ENCODE data around the gene SHLD1.

Gene SHLD1

DNA sequence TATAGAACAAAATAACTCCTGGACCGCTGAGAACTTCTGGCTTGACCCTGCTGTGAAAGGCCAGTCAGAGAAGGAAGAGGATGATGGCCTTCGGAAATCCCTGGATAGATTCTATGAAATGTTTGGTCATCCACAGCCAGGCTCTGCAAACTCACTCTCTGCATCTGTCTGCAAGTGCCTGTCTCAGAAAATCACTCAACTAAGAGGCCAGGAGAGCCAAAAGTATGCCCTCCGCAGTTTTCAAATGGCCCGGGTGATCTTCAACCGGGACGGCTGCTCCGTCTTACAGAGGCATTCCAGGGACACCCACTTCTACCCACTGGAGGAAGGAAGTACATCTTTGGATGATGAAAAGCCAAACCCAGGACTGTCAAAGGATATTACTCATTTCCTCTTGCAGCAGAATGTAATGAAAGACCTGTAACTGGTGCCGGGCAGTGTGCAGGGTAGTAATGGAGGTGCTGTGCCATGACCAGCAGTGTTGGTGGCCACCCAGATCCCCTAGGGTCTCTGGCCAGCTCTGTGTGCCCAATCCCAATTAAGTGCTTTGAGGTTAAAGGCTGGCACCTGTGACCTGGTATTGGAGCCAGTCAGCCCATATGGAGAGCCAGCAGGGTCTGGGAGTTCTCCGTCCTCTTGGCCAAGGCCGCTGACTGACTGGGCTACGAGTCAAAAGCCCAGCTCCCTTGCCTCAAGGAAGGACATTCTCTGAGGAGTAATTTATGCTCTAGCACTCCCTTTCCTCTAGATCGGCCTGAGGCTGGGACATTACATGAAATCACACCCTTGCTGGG, 113.0 kb downstream of the SHLD1 start:
- TF ChIP-seq, protein P1, sequence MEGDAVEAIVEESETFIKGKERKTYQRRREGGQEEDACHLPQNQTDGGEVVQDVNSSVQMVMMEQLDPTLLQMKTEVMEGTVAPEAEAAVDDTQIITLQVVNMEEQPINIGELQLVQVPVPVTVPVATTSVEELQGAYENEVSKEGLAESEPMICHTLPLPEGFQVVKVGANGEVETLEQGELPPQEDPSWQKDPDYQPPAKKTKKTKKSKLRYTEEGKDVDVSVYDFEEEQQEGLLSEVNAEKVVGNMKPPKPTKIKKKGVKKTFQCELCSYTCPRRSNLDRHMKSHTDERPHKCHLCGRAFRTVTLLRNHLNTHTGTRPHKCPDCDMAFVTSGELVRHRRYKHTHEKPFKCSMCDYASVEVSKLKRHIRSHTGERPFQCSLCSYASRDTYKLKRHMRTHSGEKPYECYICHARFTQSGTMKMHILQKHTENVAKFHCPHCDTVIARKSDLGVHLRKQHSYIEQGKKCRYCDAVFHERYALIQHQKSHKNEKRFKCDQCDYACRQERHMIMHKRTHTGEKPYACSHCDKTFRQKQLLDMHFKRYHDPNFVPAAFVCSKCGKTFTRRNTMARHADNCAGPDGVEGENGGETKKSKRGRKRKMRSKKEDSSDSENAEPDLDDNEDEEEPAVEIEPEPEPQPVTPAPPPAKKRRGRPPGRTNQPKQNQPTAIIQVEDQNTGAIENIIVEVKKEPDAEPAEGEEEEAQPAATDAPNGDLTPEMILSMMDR (IDR thresholded peaks at IDR 0.05; ENCODE audit: insufficient read depth, low read depth, low read length, missing control alignments): no peak
- DNase-seq (ENCODE audit: low read depth): no peak

DNA sequence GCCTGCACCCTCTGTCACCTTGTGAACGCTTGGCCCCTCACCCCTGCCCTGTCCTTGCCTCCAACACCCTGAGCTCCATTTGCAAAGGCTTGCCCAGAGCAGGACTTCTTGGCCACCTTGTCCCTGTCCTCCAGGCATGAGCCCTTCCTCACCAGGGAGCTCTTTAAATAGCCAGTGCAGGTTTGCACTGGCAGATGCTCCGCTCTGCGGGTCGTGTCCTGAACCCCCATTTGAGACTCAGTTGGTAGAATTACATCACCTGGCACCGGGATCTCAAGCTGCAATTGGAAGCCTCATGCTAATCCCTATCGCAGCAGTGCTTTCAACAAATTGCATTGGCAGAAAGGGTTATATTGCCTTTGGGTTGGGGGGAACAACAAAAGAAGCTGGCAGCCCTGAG, 114.2 kb downstream of the SHLD1 start:
- DNase-seq (ENCODE audit: low read depth): no peak
- no peak overlapping the region for H3K4me3 ChIP-seq (ENCODE audit: low read depth, low read length)
- TF ChIP-seq, protein P1 (IDR thresholded peaks at IDR 0.05; ENCODE audit: insufficient read depth, low read depth, low read length, missing control alignments): no peak

More for the DNA sequence above, 113.0 kb downstream of the SHLD1 start:
- H3K4me3 ChIP-seq (ENCODE audit: low read depth, low read length): no peak overlapping the region

DNA sequence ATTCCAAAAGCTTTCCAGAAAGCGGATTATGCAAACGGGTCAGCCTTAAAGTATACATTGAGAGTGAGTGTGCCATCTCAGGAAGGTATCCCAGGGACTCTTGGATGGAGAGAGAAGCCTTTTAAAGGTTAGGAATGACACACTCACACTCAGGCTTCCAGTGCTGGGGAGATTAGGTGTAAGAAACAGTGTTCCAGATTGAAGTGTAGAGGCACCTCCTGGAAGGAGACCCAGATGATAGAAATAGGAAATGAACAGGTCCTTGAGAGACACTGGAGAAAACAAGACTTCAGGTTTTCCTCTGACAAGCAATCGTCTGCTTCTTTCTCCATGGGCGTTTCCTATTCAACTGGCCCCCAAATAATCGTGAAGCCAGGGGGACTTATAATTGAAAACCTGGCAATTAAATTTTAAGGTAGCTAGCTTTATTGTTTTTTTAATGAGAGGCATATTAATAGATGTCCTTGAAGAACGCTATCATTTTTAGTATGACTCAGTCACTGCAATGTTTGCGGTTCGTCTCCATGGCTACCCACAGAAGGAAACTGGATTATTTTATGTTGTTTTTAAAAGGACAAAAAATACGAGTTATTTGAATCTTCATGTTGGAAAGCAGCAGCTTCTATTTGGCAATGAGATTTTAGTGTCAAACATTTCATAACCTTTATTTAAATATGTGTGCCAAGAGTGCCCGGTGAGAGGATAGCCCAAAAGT, 114.8 kb downstream of the SHLD1 start:
- H3K4me3 ChIP-seq (ENCODE audit: low read depth, low read length): no peak overlapping the region
- DNase-seq (ENCODE audit: low read depth): no peak
- TF ChIP-seq, protein P1 (IDR thresholded peaks at IDR 0.05; ENCODE audit: insufficient read depth, low read depth, low read length, missing control alignments): no peak

DNA sequence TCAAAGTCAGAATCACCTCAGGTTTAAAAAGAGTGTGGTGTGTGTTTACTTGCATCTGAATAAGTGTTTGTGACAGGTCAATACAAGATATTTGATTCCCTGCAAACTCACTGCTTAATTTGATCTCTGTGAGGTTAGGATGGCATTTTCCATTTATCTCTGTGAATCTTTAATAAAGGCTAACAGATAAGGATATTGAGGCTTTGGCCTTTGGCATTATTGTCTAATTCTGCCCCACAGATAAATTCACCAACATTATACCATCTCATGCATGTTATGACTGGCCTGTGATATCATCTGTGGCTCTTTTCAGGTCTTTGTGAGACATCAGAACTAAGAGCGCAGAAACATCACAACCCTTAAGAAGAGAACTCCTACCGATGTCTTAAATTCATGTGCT, 115.4 kb downstream of the SHLD1 start:
- TF ChIP-seq, protein P1 (IDR thresholded peaks at IDR 0.05; ENCODE audit: insufficient read depth, low read depth, low read length, missing control alignments): no peak
- no peak overlapping the region for H3K4me3 ChIP-seq (ENCODE audit: low read depth, low read length)
- no peak for DNase-seq (ENCODE audit: low read depth)

DNA sequence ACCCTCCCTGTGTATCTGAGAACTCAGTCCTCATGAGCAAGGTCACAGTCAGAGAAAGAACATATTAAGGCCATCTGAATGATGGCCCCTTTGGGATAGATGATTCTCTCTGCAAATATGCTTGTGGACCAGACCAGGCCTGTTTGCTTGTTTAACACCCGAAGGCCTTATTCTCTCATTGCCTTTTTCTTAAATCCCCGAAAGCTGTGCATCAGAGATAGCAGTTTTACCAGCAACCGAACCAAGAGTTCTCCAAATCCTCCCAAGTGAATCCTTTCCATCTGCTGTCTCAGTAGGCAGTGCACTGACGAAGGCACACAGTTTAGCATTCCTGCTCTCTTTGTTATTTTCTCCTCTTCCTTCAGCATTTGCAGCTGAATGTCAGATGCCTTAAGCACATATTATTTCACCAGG, 120.4 kb downstream of the SHLD1 start:
- TF ChIP-seq, protein P1 (IDR thresholded peaks at IDR 0.05; ENCODE audit: insufficient read depth, low read depth, low read length, missing control alignments): no peak
- DNase-seq (ENCODE audit: low read depth): no peak
- H3K4me3 ChIP-seq (ENCODE audit: low read depth, low read length): no peak overlapping the region

DNA sequence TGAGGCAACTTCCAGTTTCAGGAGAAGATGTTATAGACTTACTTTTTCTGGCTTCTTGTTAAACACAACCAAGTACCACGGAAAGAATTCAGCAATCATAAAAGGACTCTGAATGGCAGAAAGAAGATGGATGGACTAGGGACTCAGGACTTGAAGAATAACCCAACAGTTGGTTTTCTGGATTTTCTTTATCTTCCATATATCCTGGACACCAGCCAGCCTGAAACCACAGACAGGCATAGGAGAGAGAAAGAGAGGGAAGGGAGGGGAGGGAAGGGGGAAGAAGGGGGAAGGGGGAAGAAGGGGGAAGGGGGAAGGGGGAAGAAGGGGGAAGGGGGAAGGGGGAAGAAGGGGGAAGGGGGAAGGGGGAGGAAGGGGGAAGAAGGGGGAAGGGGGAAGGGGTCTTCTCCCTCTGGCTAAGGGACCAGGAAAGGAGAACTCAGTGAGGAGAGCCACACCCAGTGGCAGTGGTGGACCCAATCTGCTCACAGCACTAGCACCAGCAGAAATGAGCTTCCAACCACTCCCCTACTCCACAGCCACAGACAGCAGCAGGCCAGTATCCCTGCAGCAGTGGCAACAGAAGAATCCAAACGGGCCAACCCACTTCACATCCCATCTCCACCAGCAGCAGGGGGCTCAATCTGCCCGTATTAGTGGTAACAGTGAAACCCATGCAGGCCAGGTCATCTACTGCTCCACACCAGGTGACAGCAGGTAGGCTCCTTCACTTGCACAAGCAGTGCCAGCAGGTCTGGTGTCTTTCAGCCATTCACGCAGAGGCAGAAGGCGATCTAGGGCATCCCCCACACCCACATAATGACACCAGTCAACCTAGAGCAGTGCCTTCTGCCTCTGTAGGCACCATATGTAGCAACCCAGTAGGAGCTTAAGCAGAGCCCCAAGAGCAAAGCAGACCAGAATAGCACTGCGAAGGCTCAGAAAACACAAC, 121.5 kb downstream of the SHLD1 start:
- no peak overlapping the region for H3K4me3 ChIP-seq (ENCODE audit: low read depth, low read length)
- DNase-seq (ENCODE audit: low read depth): no peak
- TF ChIP-seq, protein P1 (IDR thresholded peaks at IDR 0.05; ENCODE audit: insufficient read depth, low read depth, low read length, missing control alignments): no peak

All from GM12865 (cell line).